IMR-90 (cell line): ENCODE measurements around the gene ZNF74. TPM values are rescaled to one million over a fixed set of nuclear protein-coding genes. Genes with fewer than 3 reads are reported as not detected.

Experiments used
- ATAC-seq: fragments of 200-7000 bp; cut with Tn5 transposase; 2 replicates; pipeline ENCODE4 v1.9.1; 2020; ENCODE audit warnings: low read depth, mild to moderate bottlenecking, moderate library complexity
- BruUV-seq: library from RNA; stranded (reverse); fragments of 400-500 nt; replicated peaks from 2 replicates; lab custom pipeline; 2021; lab: Mats Ljungman, UMichigan
- CTCF ChIA-PET: fragments of 300-600 bp; formaldehyde crosslinking; extraction: SDS; loops from one replicate; lab custom pipeline; 2021; ENCODE audit warnings: antibody characterized with exemption; lab: Yijun Ruan, JAX
- POLR2A ChIA-PET: fragments of 300-600 bp; sonication (Branson Sonifier 250); formaldehyde crosslinking; loops from one replicate; lab custom pipeline; 2022; ENCODE audit warnings: antibody characterized with exemption; ENCODE audit not compliant: unreplicated experiment; lab: Charles Lee
- DNase-seq: peaks from one replicate; pipeline ENCODE4 v3.0.0; 2013
- H2AFZ ChIP-seq: replicated peaks from 2 replicates; pipeline ENCODE3; 2013; ENCODE audit warnings: low read length, mild to moderate bottlenecking; ENCODE audit not compliant: poor library complexity
- H2AK5ac ChIP-seq: 2 replicates; pipeline ENCODE4 v1.6.1; 2013; ENCODE audit warnings: low read depth, low read length, inconsistent platforms
- H2AK9ac ChIP-seq: replicated peaks from 2 replicates; pipeline ENCODE3; 2013; ENCODE audit warnings: mild to moderate bottlenecking, low read depth, low read length, moderate library complexity; ENCODE audit not compliant: poor library complexity
- H2BK120ac ChIP-seq: 2 replicates; pipeline ENCODE4 v1.6.1; 2013; ENCODE audit warnings: low read depth, low read length, inconsistent platforms
- H2BK15ac ChIP-seq: 3 replicates; pipeline ENCODE4 v1.6.1; 2013; ENCODE audit warnings: low read depth, low read length, inconsistent platforms
- H2BK20ac ChIP-seq: 2 replicates; pipeline ENCODE4 v1.6.1; 2013; ENCODE audit warnings: low read depth, mild to moderate bottlenecking, inconsistent platforms, low read length, moderate library complexity
- H2BK5ac ChIP-seq: 2 replicates; pipeline ENCODE4 v1.6.1; 2013; ENCODE audit warnings: mild to moderate bottlenecking, low read depth, low read length, inconsistent platforms; ENCODE audit not compliant: poor library complexity, severe bottlenecking
- H3K14ac ChIP-seq: replicated peaks from 2 replicates; pipeline ENCODE4 v1.6.1; 2013; ENCODE audit warnings: low read depth, low read length, inconsistent platforms
- H3K18ac ChIP-seq: 2 replicates; pipeline ENCODE4 v1.6.1; 2013; ENCODE audit warnings: low read depth, low read length, control low read depth
- H3K23ac ChIP-seq: 2 replicates; pipeline ENCODE4 v1.6.1; 2013; ENCODE audit warnings: low read depth, low read length, inconsistent platforms
- H3K27ac ChIP-seq: 2 replicates; pipeline ENCODE4 v1.5.1; 2013; ENCODE audit warnings: mild to moderate bottlenecking, control low read depth, low read length; ENCODE audit not compliant: insufficient read depth
- H3K27me3 ChIP-seq: 2 replicates; pipeline ENCODE4 v1.6.1; 2013; ENCODE audit warnings: low read length; ENCODE audit not compliant: control insufficient read depth, insufficient read depth
- H3K36me3 ChIP-seq: 2 replicates; pipeline ENCODE4 v1.6.1; 2013; ENCODE audit warnings: low read length, mixed read lengths; ENCODE audit not compliant: control insufficient read depth, insufficient read depth
- H3K4ac ChIP-seq: 2 replicates; pipeline ENCODE4 v1.6.1; 2013; ENCODE audit warnings: low read depth, low read length, inconsistent platforms
- H3K4me1 ChIP-seq: 2 replicates; pipeline ENCODE4 v1.6.1; 2013; ENCODE audit warnings: low read length, mixed read lengths; ENCODE audit not compliant: control insufficient read depth, insufficient read depth
- H3K4me2 ChIP-seq: 2 replicates; pipeline ENCODE4 v1.6.1; 2013; ENCODE audit warnings: low read depth, mild to moderate bottlenecking, control low read depth, low read length, moderate library complexity
- H3K4me3 ChIP-seq: 2 replicates; pipeline ENCODE4 v1.5.1; 2013; ENCODE audit warnings: low read depth, mild to moderate bottlenecking, control low read depth, low read length, moderate library complexity; ENCODE audit not compliant: insufficient read depth
- H3K56ac ChIP-seq: 2 replicates; pipeline ENCODE4 v1.6.1; 2013; ENCODE audit warnings: low read length, inconsistent platforms; ENCODE audit not compliant: insufficient read depth; ENCODE audit errors: extremely low read depth
- H3K79me1 ChIP-seq, 2 experiments: 2 replicates each; pipeline ENCODE4 v1.6.1; 2013; ENCODE audit warnings: low read length in 2 of 2, inconsistent platforms in 1 of 2, low read depth in 1 of 2
- H3K9ac ChIP-seq: 2 replicates; pipeline ENCODE4 v1.6.1; 2013; ENCODE audit warnings: low read depth, low read length, control low read depth
- H3K9me1 ChIP-seq: 2 replicates; pipeline ENCODE4 v1.6.1; 2013; ENCODE audit warnings: low read length, inconsistent platforms; ENCODE audit not compliant: insufficient read depth
- H3K9me3 ChIP-seq: 2 replicates; pipeline ENCODE4 v1.6.1; 2013; ENCODE audit warnings: low read length; ENCODE audit not compliant: control insufficient read depth, insufficient read depth
- H4K20me1 ChIP-seq: 2 replicates; pipeline ENCODE4 v1.6.1; 2013; ENCODE audit warnings: low read length, inconsistent platforms; ENCODE audit not compliant: insufficient read depth
- H4K5ac ChIP-seq: 2 replicates; pipeline ENCODE4 v1.6.1; 2013; ENCODE audit warnings: mild to moderate bottlenecking, low read depth, low read length, control low read depth
- H4K8ac ChIP-seq, 2 experiments: 2 replicates each; pipeline ENCODE4 v1.6.1; 2013; ENCODE audit warnings: low read depth in 2 of 2, low read length in 2 of 2, control low read depth in 1 of 2, inconsistent platforms in 1 of 2
- H4K91ac ChIP-seq: 2 replicates; pipeline ENCODE4 v1.6.1; 2013; ENCODE audit warnings: low read depth, low read length, inconsistent platforms; ENCODE audit not compliant: insufficient read depth
- CEBPB ChIP-seq: IDR thresholded peaks from 2 replicates; pipeline ENCODE4 v1.6.1; 2012; ENCODE audit warnings: low read depth, low read length, improper control_type of control experiment
- CHD1 ChIP-seq: IDR thresholded peaks from 2 replicates; pipeline ENCODE4 v1.6.1; 2012; ENCODE audit warnings: low read depth, low read length, improper control_type of control experiment
- ELK1 ChIP-seq: fragments of 150-350 bp; IDR thresholded peaks from 2 replicates; pipeline ENCODE4 v1.6.1; 2016; ENCODE audit warnings: low read depth, mild to moderate bottlenecking, low read length, moderate library complexity, borderline replicate concordance
- FOS ChIP-seq: fragments of 150-350 bp; IDR thresholded peaks from 2 replicates; pipeline ENCODE4 v1.6.1; 2016; ENCODE audit warnings: low read depth, low read length
- MAFK ChIP-seq: IDR thresholded peaks from 2 replicates; pipeline ENCODE4 v1.6.1; 2012; ENCODE audit warnings: low read depth, low read length, improper control_type of control experiment
- MAZ ChIP-seq: IDR thresholded peaks from 2 replicates; pipeline ENCODE4 v1.6.1; 2012; ENCODE audit warnings: low read depth, mild to moderate bottlenecking, low read length, improper control_type of control experiment, moderate library complexity, borderline replicate concordance
- MXI1 ChIP-seq: IDR thresholded peaks from 2 replicates; pipeline ENCODE4 v1.6.1; 2012; ENCODE audit warnings: low read depth, mild to moderate bottlenecking, low read length, moderate library complexity, borderline replicate concordance
- POLR2A ChIP-seq: IDR thresholded peaks from 2 replicates; pipeline ENCODE4 v1.6.1; 2012; ENCODE audit warnings: mild to moderate bottlenecking, low read depth, low read length
- RCOR1 ChIP-seq: IDR thresholded peaks from 2 replicates; pipeline ENCODE4 v1.6.1; 2012; ENCODE audit warnings: mild to moderate bottlenecking, low read length, improper control_type of control experiment; ENCODE audit not compliant: insufficient replicate concordance
- RFX5 ChIP-seq: IDR thresholded peaks from 2 replicates; pipeline ENCODE4 v1.8.0; 2012; ENCODE audit warnings: low read depth, mild to moderate bottlenecking, low read length, moderate library complexity
- WGBS, 2 experiments: methylation state at CpG; one replicate each; pipeline versions ENCODE4 v1.1.5 to v1.1.7; 2013; ENCODE audit warnings: missing lambda C conversion rate in 2 of 2; ENCODE audit not compliant: insufficient read length in 1 of 2; ENCODE audit errors: extremely low coverage in 2 of 2; 5-methylcytosine and 5-hydroxymethylcytosine counted together
- dilution Hi-C: fragments of 300-500 bp; cut with HindIII; formaldehyde crosslinking; loops from one replicate; pipeline ENCODE4 v1.14.3; 2018; ENCODE audit warnings: low sequenced_read_pairs; ENCODE audit not compliant: unreplicated experiment
- in situ Hi-C: fragments of 300-500 bp; cut with MboI; formaldehyde crosslinking; loops from 3 replicates; pipeline ENCODE4 v1.14.3; 2019; ENCODE audit warnings: low sequenced_read_pairs, inconsistent platforms, mixed read lengths
- intact Hi-C: fragments of 100-400 bp; cut with micrococcal nuclease; formaldehyde crosslinking; loops from 2 replicates; pipeline ENCODE4 v1.10.0; 2022
- polyA plus RNA-seq, 3 experiments: library from polyadenylated mRNA; depleted of rRNA; stranded (reverse); fragments of >200 nt; gene quantifications; 2 replicates each; pipeline ENCODE4 v1.2.3, GENCODE V29; 2012; ENCODE audit warnings: low replicate concordance in 1 of 3
- total RNA-seq: library from RNA; depleted of rRNA; stranded (reverse); fragments of >200 nt; gene quantifications from 2 replicates; pipeline ENCODE4 v1.2.3, GENCODE V29; 2012
- TF ChIP-seq, protein P1 (sequence below): fragments of 150-350 bp; IDR thresholded peaks from 2 replicates; pipeline ENCODE4 v1.6.1; 2017; ENCODE audit warnings: mild to moderate bottlenecking, antibody characterized with exemption, low read length, low read depth
- TF ChIP-seq, protein P2 (sequence below): conservative IDR thresholded peaks from 2 replicates; pipeline ENCODE4 v1.5.1; 2012; ENCODE audit warnings: mild to moderate bottlenecking, low read depth, low read length, improper control_type of control experiment

The ZNF74 gene
- total and polyA plus RNA-seq, 2 of the 4 experiments (the other 2 are of a cell fraction): 7.5 to 8.4 TPM

DNA sequence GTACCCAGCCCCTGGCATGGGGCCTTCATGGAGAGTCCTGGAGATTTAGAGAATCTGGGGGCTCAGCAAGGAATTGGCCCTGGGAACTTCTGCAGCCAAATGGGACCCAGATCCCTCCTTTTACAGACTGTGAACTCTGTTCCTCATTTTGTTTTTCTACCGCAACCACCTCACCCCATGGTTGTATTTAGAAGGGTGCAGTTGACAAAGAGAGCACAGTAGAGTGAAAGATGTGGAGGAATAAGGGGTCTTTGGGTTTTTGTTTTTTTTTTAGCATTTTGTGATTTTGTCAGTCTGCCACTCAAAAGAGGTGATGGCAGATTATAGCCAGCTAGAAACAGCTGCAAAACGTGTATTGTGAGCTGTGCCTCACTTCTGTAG is 1.9 kb downstream of the ZNF74 start (continued):
- no peak for TF ChIP-seq MXI1
- TF ChIP-seq, protein P1, sequence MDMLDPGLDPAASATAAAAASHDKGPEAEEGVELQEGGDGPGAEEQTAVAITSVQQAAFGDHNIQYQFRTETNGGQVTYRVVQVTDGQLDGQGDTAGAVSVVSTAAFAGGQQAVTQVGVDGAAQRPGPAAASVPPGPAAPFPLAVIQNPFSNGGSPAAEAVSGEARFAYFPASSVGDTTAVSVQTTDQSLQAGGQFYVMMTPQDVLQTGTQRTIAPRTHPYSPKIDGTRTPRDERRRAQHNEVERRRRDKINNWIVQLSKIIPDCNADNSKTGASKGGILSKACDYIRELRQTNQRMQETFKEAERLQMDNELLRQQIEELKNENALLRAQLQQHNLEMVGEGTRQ: no peak

- Histone ChIP-seq H3K23ac (no peak overlapping the region), H3K56ac (no peak overlapping the region), H4K8ac (no peak overlapping the region), H3K27ac (no peak overlapping the region), H3K9ac (no peak overlapping the region), H3K4ac (no peak overlapping the region), H3K36me3 (peaks cover 14% of the 10 kb centered on the region; the same call in 1 of the 2 replicates), H3K4me2 (no peak overlapping the region), H4K20me1 (peaks cover 13% of the 10 kb centered on the region), H2AK5ac (no peak overlapping the region), H3K14ac (no peak overlapping the region), H3K27me3 (no peaks in the 10 kb centered on the region), H2BK120ac (no peak overlapping the region), H3K4me1 (peaks cover 14% of the 10 kb centered on the region), H3K9me1 (peaks cover 31% of the 10 kb centered on the region), H2AK9ac (no peak overlapping the region), H2AFZ (no peak overlapping the region), H4K5ac (no peak overlapping the region), H4K91ac (no peak overlapping the region), H2BK15ac (no peak overlapping the region), H3K4me3 (no peak overlapping the region), H2BK20ac (no peak overlapping the region), H3K18ac (no peak overlapping the region), H2BK5ac (no peak overlapping the region), H3K79me1 (peaks cover 31 to 52% of the 10 kb centered on the region in 2 experiments), H3K9me3 (no peaks in the 10 kb centered on the region)
- intact Hi-C loops: no loop called here
- peak; percentile 35 for DNase-seq
- ChIA-PET POLR2A (interaction anchor here (0.6 kb wide), 1 partner anchor 79 kb away, joined by 3 read pairs; no protein-coding TSS in a partner anchor), CTCF (interaction anchor here (0.6 kb wide), 1 partner anchor 392 kb away, joined by 3 read pairs; no protein-coding TSS in a partner anchor)
- in situ Hi-C loops: loop anchor here (10.0 kb wide), 1 partner anchor 58 kb away; no protein-coding TSS in a partner anchor
- dilution Hi-C loops: no loop called here
- no peak for ATAC-seq
- WGBS, 2 experiments: no CpG with 5 or more reads among the region's 1 CpG
- BruUV-seq: no TSS peak
- TF ChIP-seq RCOR1 (no peak), FOS (no peak), ELK1 (no peak), RFX5 (no peak), MAZ (no peak), MAFK (no peak), CEBPB (no peak), MXI1 (no peak), CHD1 (no peak), POLR2A (no peak)
- TF ChIP-seq, protein P1: no peak
- TF ChIP-seq, protein P2, sequence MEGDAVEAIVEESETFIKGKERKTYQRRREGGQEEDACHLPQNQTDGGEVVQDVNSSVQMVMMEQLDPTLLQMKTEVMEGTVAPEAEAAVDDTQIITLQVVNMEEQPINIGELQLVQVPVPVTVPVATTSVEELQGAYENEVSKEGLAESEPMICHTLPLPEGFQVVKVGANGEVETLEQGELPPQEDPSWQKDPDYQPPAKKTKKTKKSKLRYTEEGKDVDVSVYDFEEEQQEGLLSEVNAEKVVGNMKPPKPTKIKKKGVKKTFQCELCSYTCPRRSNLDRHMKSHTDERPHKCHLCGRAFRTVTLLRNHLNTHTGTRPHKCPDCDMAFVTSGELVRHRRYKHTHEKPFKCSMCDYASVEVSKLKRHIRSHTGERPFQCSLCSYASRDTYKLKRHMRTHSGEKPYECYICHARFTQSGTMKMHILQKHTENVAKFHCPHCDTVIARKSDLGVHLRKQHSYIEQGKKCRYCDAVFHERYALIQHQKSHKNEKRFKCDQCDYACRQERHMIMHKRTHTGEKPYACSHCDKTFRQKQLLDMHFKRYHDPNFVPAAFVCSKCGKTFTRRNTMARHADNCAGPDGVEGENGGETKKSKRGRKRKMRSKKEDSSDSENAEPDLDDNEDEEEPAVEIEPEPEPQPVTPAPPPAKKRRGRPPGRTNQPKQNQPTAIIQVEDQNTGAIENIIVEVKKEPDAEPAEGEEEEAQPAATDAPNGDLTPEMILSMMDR: no peak
Observed at GRCh38 chr22:20396639-20397038, 2.7 kb downstream of the ZNF74 start.
